Bone marrow (tissue), 2 donors: Measurements from ENCODE around the gene MBIP.

ENCODE experiments used
- DNase-seq, 2 donors: peaks; one replicate each; lab custom pipeline; 2025; lab: John Stamatoyannopoulos, UW

Gene MBIP

GRCh38 chr14:36313898-36314297 is 6.5 kb downstream of the MBIP start:
- DNase-seq = no peak

GRCh38 chr14:36313206-36313605 is 7.2 kb downstream of the MBIP start:
- no peak for DNase-seq

DNA sequence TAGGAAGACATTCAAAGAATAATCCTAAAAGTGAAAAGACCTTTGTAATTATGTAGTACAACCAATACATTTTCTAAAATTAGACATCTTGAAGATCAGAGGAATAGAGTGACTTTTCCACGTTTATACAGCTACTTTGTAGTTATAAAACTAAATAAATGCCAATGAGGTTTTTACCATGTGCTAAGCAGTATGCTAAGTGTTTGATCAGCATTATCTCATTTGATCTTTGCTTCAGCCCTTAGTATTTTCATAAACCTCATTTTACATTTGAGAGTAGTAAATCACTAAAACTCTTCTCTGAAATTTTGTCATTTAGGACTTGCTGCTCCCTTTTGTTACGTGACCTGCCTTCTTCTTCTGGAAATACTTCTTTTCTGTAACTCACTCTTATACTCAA is 13.6 kb downstream of the MBIP start:
- no peak for DNase-seq

DNA sequence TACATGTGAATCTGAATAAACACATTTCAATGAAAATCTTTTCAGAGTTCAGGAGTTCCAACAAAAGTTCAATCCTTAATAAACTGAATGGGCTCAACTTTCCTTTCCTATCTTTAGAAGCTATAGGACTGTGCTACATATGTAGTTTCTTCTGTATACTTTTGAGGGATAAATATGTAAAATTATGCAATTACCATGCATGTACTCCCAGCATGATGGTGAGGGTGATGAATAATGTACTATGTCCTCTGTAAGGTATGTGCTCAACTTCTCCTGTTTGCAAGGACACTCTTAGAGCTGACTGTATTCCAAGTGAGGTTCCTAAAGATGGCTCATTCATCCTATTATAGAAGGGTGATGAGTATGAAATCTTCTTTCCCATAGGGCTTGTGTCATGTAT is 15.5 kb downstream of the MBIP start:
- no peak for DNase-seq

DNA sequence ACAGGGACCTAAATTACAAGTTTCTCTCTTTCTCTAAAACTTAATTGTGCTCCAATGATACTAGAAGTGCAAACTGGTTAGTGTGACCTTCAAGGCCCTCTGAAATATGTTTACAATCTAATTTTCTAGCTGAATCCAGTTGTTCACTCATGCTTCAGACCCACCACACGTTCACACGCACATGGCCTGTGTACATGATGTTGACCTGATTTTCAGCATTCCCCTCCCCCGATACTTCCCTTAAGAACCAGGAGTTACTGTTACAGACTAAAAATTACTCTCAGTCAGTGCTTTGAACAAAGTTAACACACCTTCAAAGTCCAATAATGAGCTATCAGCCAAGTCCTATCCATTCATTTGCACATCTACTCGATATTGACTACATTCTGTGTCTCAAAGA is 16.5 kb downstream of the MBIP start:
- DNase-seq = no peak

DNA sequence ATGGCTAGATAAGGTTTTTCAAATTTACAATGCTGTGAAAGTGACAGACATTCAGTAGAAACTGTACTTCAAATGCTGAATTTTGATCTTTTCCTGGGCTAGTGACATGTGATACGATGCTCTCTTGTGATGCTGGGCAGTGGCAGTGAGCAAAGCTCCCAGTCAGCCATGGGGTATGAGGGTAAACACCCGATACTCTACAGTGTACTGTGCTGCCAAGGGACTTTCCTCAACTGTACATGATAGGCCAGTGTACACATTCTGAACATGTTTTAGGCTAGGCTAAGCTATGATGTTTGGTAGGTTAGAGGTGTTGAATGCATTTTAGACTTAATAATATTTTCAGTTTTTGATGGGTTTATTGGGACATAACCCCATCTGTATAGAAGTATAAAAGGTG is 17.6 kb downstream of the MBIP start:
- no peak for DNase-seq

- no peak for DNase-seq
These were observed 19.3 kb downstream of the MBIP start for GRCh38 chr14:36301159-36301558.

DNA sequence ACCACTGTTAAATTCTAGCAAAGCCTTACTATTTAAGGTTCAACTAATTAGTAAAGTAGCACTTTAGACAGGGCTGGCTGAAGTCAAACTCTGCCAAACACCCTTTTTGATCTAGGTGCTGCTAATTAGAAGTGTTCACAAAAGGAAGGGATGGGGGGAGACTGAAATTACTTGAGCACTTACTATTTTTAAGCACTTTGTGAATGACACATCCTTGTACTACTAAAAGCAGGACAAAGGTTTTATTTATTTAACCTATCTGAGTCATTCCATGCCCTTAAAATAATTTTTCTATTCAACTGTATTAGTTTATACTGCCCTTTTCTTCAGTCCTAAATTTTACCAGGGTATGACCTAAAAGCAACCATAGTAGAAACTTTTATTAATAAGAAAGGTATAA is 20.1 kb downstream of the MBIP start:
- no peak for DNase-seq

DNA sequence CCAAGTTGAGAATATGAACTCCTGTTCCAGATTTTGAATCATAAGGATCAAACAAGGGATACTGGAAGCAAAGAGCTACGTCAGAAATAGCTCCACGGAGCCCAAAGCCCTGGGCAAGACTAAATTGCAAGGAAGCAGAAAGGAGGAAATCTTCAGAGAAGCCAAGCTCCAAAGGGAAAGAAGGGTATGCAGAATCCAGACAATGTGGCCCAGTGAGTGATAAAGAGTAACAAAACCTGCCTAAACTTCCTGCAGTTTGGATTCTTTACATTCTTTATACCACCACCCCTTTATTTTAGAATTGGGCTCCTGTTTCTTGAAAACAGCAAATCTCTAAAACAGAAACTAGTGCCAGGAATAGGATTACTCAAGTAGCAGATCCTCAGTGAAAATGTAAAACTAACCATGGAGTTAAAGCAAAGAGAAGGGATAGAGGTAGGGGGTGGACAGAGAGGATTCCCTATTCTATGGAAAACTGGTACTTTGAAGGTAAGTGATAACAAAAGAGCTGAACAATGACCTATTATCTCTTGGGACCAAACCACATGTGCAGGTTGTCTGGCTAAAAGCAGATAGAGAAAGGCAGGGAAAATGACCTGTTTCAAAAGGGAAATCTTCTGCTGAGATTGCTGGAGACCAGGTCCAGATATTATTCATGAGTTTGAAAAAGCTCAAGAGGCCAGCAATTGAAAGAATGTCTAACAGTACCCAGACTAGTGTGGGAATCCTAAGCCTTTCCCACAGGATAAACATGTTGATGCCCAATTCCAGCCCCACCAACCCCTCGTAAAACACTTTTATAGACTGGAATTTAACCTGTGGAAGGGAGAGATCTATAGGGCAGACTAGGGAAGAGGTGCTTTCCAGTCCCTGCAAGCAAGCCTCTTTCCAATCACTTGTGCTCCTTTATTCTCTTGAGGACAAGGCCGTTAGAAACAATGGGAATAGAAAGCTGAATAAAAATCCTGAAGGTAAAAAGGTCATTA is 24.5 kb downstream of the MBIP start:
- DNase-seq = no peak

GRCh38 chr14:36294543-36294942 is 25.9 kb downstream of the MBIP start:
- no peak for DNase-seq

- peak in 1 of 2 donors; percentile 38 for DNase-seq
These were observed 26.6 kb downstream of the MBIP start for GRCh38 chr14:36293824-36294223.

DNA sequence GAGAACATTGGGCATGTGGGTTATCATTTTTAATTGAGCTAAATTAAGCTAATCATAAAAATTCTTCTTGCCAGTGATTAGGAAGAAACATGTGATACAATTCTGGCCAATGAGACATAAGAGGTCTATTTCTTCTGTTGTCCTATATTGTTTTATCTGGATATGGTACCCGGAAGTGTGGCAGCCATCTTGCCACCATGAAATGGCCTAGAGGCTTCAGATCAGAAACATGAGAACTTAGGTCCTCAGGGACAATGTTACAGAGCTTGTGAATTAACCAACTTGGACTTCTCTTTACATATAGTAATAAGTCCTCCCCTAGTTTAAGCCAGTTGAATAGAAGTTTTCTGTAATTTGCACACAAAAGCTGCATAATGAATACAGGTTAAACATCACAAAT is 30.5 kb downstream of the MBIP start:
- DNase-seq = no peak

DNA sequence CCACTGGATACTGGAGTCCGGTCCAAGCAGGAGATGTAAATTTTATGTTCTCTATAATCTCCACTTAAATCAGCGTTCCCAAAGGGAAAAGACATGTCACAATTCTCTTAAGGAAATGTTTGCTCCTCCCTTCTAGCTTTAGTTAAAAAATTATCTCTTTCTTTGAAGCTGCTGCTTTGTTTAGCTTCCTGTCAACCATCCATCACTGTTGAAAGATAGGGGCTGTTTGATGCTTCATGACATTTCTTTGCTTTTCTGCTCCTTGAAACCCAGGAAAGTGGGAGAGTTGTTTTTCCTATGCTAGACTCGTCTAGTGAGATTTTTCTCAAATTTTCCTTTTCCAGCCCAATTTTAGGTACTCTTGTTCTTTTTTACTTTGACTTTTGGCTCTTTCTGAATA is 31.9 kb downstream of the MBIP start:
- no peak for DNase-seq

DNA sequence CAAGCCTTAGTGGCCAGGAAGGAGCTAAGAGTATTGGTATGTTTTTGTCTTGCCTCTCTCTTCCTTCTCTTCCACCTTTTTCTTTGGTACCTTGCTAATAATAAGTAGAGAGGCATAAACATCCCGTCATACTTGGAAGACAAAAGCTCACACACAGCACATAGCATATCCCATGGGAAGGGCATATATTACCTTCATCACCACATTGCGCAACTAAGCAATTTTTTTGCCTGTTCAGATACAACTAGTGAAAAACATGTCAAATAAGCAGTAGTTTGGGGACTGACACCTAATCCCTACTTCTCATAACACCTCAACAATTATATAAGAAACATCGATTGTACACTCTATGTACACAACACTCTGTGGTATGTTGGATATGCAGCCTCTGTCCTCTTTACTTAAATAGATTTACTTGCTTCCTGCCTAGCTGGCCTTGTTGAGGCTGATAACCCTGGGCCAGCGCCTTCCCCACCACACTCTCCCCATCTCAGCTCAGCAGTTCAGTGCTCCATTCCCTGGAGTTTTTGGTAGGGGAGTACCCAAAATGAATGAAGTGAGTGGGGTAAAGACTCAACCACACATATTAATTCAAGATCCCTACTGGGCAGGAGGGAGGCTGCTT is 35.4 kb downstream of the MBIP start:
- no peak for DNase-seq

DNA sequence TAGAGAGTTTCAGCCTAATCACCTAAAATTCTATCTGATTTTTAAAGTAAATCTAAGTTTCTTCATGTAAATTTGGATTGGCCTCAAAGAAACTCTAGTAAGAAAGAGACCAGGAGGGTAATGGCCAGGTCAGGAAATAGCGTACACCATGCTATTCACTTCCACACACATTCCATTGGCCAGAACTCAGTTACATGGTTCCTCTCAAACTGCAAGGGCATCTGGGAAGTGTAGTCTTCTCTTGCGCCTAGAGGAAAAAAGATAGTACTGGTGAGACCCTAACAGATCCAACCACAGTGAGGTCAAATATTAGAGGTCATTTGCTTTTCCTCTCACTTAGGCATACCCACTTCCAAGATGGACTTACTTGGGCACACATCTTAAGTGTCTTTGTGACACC is 39.1 kb downstream of the MBIP start:
- DNase-seq = no peak

DNA sequence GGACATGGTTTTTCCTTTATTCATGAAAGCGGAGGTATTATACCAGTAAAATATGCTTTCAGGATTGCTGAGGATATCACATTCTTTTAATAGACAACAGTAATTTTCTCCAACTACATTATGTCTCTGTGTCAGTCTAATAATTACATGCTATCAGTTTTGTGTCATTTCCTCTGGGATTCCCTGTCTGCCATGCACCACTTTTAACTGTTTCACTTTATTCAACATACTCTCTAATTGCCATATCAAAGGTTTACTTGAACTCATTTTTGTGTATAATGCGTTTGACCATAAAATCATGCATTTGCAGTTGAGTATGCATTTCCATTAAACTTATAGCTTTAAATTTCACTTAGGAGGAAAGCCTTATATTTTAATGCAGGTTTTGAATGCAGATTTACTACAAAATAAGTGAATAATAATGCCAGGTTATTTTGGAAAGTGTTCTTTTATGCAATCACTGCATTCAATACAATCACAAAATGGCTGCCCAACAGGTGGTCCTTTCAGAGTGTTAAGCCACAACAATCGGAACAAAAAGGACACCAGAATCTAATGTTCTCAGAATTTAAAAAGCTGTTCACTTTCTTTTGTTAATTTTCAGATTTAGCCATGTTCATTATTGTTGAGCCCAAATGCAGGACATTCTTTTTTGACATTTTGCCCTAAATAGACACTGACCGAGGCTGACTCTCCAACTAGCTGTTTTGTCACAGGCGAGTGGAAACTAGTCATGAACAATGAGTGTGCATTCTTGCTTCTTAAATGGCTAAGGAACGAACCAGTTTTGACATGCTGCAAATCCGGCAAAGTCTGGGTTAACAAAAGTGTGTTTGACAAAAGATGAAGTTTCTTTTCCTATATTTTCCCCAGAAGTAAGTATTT is 40.9 kb downstream of the MBIP start:
- no peak for DNase-seq

DNA sequence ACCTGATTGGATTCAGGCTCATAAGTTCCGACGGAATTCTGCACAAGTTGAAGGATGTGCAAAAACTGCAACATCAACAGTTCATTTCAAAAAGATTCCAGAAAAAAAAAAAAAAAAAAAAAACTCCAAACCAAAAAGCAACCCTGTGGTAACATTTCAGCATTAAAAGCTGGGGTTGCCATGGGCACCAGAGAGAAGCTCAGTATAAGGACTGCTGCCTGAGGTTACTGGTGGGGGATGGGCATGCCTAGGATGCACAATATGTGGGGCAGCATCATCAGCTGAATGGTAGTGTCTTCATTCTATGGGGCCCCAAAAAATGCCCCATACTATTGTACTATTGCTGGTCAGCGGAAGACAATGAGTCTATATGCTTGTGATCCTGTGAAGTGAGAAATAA is 44.7 kb downstream of the MBIP start:
- DNase-seq = no peak

DNA sequence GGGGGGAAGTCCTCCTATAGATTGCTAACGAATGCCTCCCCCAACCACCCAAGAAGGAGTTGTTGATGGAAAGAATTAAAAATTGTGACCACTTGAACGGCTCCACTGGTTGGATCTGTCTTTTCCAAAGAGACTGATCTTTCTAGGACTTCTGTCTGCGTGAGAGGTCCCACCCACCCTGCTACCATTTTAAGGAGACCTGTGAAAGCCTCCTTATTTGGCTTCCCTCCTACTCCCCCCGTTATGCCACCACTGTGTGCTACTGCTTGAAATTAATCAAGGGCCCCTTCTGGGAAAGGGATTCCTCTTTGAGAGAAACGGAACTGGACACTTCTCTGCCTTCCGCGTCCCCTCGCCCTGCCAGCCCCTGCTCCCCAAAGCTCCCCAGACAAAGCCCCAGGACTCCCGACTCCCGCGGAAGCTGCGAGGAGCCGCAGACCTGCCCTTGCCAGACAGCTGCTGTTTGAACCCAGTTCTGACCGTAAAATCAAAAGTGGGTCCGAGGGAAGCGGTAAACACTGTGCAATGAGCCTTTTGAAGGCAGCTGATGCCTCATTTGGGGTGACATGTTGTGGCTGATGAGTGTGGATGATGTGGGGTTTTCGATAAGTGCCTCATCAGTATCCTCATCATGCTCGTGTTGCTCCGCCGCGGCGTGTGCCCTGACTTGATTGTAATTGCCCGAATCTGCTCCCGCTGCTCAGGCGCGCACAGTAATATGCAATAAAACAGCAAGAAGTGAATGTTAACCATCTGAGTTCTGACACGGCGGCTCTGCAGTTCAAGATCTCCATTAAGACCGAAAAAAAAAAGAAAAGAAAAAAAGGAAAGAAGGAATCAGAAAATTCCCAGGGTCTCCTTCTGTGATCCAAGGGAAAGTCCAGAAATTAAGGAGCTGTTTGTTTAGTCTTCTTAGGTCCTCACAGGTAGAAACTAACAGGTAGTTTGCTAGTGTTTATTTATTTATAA is 48.2 kb downstream of the MBIP start:
- DNase-seq = no peak

DNA sequence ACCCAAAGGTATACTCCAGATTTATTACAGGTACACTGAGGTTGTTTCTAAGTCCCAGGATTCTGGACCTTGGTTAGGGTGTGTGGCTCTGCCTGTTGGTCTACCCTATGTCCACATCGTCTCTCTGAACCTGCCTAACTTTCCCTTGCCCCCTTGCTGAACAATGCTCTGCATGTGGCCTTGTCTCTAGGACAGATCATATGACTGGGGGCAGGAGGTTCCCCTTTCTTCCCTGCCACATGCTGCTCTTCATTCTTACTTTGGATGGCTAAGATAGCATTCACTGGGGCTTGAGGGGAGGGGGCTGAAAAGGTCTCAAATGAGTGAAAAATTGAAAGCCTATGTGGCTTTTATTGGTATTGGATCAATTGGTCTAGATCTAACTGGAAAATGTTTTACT is 49.2 kb downstream of the MBIP start:
- no peak for DNase-seq

DNA sequence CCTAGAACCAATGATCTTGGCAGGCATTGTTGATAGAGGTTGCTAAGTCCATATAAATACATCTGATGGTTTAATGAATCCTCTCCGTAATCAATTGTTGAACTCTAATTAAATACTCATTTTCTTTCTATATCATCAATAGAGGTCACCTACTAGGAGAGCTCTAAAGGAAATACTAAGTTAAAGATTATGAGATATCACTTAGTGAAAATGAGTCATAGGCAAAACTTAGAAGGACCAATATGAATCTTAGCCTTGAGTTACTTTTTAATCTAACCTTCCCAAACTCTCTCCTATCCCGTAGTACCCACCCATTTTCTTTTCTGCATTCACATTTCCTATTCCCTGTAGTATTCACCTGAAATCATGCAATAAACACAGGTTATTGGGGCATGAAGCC is 50.2 kb downstream of the MBIP start:
- no peak for DNase-seq

- DNase-seq = no peak
These were observed 52.3 kb downstream of the MBIP start for GRCh38 chr14:36268121-36268520.
